HS-5 (cell line): ENCODE measurements around the gene ADORA1.
A peak's percentile ranks its signal among the peaks of the same experiment; 100 is the strongest.

Experiments used
- DNase-seq: peaks from one replicate; pipeline ENCODE4 v3.0.0-alpha.2; 2012; ENCODE audit warnings: low read depth

The ADORA1 gene

DNA sequence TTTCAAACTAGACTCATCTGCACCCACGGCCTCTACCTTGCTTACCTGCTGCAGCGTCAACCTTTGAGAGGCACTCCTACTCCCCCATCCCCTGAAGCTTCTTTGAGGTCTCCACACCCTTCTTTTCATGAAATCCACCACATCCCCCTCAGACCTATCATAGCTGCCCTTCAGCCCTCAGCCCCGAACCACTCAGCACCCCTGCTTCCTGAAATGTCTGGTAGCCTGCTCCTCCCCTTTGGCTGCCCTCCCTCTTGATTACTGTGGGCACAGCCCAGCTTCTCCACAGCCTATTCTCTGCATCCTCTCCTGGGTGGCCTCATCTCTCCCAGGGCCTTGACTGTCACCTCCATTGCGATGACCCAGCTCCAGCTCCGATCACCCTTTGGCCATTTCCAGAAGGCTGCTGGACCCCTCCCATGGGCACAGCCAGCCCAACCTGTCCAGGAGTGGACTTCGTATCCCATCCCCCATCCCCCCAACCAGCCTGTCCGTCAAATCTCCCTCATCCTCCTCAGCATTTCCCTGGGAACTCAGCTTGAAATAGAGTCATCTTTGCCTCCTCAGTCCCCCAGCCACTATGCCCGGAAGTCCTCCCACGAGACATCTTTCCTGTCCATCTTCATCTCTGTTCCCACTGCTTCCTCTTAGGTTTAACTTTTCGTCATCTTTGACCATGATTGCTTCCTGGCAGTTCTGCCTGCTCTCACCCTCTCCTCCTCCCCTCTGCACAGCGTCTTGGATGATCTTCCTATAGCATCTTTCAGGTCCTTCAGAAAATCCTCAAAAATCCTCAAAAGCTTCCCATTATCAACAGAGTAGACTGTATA is 6.1 kb upstream of the ADORA1 start:
- no peak for DNase-seq

DNA sequence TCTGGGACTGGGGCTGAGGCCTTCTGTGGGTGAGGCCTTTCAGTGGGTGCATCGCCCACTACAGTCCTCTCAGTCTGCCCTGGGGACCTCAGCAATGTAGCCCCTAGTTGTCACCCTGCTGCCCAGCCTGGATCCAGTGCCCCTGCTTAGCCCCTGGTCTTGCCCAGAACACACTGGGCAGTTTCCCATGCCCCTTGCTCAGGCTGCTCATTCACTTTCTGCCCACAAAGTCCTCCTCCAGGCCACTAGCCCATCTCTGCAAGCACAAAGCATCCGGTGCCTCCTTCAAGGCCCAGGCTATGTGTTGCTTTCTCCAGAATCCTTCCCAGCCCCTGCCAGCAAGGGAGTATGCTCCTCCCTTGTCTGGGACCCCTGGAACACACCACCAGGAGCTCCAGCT is 5.4 kb upstream of the ADORA1 start:
- no peak for DNase-seq

DNA sequence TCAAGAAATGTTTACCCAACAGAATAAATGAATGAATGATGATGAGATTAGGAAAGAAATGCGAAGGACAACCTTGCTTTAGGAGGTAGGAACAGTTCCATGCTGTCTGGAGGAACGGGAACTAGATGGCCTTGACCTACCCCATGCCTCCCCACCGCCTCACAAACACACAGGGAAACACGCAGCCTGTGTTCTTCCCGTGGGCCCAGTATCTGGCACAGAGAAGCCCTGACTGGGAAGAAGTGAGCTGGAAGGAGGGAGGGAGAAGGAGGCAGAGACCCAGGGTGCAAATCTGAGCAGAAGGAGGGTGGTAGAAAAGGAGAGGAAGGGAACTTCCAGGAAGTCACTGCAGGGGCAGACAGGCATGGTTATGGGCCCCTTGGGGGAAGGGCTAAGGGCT is 3.5 kb upstream of the ADORA1 start:
- DNase-seq, result no peak

DNA sequence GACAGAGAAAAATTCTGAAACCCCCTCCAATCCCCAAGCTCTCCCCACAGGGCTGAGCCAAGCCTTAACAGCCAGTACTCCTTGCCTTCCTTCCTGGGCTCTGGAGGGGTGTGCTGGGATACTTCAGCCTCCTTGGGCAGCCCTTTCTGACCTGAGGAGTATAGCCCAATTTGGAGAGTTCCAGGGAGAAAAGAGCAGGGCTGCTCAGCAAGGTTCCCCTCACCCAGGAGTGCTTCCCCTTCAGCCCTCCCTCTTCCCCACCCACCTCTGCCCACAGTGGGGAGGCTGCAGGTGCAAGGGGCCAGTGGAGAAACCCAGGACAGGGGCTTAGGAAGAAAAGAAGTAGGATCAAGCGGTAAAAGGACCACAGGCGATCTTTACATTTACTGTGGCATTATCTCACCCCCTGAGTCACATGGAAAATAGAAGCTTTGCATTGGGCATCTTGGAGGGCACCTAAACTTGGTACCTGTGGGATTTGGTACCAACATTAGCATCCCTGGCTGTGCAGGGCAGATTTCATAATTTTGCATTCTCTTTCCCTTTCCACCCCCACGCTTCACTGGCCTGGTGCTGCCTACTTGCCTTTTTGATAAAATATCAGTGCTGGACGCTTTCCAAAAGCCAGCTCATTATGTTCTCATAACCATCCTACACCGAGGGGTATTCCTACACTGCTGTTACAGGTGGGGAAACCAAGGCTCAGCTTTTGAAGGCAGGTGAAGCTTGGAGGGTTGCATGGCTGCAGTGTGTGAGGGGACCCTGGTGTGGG is 2.8 kb upstream of the ADORA1 start:
- peak; percentile 42 for DNase-seq

DNA sequence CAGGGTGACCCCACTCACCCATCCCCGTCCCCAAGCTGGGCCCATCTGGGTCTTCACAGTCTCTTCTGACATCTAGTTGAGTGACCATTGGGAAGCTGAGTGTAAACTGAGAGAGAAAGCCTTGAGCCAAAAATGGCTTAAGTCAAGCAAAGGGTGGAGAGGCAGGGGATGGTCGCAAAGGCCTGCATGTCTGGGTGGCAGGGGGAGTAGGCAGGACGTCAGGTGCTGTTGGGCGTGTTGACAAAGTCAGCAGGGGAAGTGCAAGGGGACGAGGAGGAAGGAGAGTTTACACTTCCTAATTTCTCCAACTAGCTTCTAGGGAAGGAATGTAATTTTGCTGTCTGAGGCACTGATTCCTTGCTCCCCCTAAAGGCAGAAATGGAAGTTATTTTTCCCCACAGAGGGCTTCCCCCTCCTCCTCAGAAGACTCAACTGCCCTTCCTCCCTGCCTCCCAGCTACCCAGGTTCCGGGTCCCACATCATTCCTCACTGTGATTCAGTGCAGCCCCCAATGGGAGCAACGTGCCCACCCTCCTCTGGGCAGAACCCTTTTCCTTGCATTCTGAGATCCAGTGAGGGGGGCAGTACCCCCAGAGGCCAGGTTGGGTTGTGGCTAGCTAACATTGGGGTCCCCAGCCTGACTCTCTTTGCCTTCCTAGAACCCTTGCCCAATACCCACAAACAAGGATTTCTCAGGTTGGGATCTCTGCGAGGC is 1.2 kb upstream of the ADORA1 start:
- no peak for DNase-seq

DNA sequence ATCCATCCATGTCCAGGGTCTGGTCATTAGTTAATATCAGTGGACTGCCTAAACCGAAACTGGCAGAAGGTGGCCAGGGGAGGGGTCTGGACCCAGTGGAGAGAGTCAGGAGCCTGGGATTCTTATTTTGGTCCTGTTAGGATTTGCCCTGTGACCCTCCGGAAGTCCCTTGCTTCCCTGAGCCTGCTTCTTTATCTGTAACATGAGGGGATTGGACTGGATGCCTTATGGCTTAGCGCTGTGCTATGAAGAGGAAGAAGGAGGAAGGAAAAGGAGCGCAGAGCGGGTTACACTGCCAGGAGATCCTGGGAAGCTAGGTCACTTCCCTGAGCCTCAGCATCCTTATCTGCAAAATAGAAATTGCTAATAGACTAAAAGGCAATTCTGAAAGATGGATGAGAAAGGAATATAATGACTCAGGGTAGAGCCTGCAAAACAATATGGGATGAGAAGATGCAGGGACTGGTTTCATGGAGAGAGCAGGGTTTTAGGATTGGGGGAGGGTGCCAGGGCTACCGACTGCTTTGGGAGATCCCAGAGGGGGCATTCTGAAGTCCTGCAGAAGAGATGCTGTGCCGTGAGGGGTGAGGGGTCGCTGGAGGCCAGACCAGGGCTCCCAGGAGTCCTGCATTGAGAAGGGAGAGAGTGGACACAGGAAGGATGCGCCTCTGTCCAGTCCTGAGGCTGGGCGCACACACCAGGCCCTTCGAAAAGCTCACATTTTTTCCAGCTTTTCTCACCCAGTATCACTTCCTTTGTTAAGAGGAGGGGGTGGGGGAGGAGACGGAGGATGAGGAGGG is 460 bp upstream of the ADORA1 start:
- no peak for DNase-seq

DNA sequence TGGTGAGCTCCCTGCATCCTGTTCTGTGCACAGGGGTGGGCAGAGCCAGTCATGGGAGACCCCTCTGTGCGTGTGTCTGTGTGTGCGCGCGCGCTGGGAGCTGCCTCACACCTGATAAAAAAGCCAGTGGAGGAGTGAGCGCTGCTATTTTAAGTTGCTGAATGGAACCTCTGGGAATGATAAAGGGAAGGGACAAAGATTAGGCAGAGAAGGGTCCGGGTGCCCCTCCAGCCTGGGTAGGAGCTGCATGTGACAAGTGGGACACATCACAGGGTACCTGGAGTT is 847 bp downstream of the ADORA1 start:
- DNase-seq, result no peak

DNA sequence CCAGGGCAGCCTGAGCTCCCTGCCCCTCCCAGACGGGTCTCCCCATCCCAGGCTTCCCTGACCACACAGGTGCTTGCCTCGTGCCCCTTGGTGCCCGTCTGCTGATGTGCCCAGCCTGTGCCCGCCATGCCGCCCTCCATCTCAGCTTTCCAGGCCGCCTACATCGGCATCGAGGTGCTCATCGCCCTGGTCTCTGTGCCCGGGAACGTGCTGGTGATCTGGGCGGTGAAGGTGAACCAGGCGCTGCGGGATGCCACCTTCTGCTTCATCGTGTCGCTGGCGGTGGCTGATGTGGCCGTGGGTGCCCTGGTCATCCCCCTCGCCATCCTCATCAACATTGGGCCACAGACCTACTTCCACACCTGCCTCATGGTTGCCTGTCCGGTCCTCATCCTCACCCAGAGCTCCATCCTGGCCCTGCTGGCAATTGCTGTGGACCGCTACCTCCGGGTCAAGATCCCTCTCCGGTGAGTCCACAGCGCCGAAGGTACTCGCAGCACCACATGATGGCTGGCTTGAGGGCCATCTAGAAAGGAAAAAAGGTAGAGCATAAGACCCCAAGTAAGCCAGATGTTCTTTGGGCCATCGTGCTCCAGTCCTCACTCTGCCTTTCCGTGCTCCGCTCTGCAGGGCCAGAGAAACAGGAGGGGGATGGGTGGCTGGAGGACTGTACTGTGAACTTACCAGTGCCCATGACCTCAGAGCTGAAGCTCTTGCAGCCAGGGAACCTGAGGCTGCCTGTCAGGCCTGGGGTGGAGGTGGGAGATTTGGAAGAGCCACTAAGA is 1.4 kb downstream of the ADORA1 start:
- no peak for DNase-seq

DNA sequence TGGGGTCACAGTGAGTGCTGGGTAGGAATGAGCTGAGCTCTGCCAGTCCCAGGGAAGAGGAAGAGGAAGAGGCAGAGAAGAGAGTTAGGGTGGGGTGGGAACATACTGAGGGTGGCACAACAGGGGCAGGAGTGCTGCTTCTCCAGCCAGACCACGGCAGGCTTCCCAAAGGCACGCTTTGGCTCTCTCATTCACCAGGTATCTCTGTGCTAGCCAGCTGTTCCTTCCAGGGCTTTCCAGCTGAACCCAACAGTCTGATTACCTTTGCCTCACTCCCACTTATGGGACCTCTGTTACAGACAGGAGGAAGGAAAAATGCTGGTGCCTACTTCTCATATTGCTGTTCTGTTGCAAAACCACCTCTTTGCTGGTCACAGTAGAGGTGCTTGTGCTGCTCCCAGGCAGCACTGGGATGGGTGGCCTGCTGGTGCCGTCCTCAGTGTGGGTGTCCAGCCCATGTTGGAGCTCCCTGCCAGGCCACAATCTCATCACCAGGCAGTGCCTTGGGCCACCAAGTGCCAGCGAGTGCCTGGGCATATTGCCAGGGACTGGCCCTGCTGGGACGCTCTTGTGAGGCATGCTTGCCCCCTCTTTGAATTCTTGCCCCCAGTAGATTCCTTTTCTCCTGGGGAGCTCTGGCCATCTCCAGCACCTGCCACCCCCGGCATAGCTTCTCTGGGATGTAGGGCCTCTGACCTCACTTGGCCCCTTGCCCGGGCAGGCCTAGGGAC is 2.1 kb downstream of the ADORA1 start:
- no peak for DNase-seq

DNA sequence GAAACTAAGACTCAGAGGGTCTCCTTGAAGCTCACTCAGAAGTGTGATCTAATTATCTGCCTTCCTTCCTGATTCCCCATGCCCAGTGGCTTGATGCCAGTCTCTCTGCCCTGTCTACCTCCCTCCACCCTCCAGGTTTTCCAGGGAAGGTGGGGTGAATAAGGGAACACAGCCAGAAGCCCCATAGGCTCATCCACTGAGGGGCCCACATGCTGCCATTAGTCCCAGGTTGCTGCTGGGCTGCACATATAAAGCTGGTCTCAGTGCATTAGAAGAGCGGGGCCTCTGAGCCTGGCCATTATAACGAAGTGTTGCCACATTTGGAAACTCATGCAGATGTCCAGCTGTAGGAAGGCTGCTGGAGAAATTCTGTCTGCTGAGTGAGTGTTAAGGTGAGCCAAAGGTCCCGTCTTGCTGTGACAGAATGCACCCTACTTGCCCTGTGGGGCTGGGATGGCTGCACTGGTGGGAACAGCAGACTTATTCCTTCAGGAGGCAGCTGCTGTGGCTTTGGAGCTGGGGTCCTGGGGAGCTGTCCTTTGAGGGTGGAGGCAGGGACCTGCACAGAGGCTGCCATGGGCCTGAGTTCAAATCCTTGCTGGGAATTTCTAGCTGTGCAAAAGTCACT is 2.9 kb downstream of the ADORA1 start:
- no peak for DNase-seq

DNA sequence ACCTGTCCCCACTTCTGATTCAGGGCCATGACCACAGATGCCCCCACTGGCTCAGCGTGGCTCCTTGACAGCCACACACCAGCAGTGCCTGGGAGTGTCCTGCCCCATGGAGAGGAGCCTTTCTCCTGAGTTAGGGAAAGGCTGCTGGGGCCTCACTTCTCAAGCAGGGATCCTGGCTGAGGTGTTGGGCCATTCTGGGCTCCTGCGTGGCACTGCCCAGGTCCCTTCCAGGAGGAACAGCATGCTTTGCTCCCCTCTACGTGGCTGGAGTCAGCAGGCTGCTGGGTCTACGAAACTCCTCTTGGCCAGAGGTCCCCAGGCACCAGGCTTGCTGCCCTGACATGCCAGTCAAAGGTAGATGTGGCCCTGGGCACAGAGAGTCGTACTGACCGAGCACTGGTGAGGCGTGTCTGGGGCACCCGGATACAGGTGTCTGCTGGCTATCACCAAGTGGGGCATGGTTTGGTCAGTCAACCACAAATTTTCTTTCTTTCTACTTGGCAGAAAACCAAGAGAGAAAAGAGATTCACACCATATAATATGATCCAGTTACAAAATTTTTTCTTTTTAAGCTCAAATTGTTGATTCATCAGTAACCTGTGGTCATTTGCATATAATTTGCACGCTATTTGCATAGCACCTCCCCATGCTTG is 4.1 kb downstream of the ADORA1 start:
- no peak for DNase-seq

DNA sequence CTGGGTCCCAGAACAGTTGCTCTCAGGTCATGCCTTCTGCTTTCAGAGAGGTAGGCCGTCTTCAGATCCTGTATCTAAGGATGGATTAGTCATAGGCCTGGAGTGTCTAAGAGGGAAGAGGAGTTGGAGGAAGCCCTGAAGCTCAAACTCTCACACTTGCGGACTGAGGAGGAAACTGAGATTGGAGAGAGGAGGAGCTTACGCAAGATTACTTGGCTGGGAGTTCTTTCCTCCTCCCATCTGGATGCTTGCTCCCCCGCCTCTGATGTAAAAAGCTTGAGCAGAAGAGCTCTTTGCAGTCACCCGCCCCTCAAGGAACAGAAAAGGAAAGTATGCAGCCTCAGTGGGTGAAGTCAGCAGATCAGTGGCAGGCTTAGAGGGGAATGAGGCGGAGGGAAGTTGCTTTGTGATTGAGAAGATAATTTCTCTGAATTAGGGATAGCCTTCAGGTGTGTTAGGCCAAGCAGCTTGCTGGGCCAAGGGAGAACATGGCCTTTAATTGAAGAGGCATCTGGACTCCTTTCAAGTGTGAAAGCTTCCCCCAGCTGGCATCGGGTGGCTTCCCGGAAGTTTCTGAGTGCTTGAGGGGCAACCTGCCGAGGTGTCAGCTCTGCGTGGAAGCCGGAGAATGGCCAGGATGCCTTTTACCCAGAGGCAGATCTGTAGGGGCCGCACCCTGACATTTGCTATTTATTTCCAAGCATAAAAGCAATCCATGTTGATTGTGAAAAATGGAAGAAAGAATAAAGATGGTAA is 6.6 kb downstream of the ADORA1 start:
- no peak for DNase-seq

DNA sequence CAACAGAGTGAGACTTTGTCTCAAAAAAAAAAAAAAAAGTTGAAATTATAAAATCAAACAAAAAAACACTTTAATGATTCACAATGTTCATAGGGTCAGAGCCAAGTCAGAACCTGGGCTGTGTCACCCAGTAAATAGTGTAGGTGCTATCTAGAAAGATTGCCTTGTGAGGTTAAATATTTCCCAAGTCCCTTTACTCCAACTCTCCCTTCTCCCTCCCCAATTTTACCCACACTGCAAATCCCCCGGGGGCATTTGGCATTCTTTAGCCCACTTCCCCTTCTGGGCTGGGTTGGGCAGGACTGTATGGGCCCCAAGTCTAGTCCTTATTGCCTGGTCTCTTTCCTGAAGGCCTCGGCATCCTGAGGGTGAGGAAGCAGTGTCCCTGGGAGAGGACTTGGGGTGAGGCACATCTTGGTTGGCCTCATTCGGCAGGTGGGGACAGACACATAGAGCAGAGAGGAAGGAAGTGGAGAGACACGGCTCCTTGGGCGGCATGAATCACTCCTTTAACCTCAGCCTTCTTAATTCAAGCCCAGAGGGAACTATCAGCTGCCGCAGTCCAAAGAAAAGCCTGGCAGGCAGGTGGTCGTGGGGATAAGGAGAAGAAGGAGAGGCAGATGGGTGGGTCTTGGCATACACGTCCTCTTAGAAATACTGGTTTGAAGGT is 8.2 kb downstream of the ADORA1 start:
- no peak for DNase-seq

DNA sequence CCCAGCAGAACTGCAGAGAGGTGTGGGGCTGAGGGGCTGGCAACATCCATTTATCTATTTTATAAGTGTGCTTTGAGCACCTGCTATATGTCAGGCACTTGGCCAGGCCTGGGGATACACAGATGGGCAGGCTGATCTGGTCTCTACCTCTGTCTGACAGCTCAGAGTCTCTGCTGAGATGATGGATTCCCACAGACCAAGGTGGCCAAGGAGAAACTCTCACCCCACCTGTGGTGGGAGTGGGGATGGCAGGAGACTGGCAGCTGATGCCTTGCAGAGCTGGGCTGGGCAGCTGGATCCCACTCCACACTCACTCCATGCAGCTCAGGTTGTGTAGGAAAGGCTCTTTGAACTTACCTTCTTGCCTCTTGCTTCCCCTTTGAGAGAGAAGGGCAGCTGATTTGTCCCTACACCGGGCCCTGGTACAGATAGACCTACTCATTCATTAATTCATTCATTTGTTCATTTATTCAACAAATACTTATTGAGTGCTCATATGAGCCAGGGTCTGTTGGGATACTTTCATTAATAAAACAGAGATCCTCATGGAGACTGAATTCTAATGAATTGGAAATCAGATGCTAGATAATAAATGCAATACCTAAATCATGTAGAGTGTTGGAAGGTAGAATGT is 9.0 kb downstream of the ADORA1 start:
- no peak for DNase-seq

DNA sequence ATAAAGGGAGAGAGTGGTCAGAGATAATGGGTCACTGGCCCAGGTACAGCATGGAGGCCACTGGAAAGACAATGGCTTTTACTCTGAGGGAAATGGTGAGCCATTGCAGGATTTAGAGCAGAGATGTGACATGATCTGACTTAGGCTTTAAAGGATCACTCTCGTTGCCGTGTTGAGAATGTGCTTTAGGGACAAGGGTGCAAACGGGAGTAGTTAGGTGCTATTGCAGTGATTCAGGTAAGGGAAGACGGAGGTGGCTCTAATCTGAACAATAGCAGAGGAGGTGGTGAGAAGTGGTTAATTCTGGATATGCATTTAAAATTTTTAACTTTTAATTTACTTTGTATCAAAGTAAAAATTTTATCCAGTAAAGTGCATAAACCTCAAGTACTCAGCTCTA is 9.8 kb downstream of the ADORA1 start:
- no peak for DNase-seq

DNA sequence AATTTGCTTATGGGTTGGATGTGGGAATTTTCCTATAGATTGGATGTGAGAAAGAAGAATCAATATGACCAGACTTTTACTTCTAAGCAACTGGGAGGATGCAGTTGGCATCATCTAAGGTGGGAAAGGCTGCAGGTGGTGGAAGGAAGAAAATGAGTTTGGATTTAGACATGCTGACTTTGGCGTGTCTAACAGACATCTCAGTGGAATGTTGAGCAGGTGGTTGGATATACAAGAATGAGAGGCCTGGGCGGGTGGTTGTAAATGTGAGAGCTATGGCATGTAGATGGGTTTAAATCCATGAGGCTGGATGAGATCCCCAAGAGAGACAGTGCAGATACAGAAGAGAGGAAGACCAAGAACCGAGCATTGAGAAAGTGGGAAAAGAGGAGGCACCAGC is 10.5 kb downstream of the ADORA1 start:
- no peak for DNase-seq

DNA sequence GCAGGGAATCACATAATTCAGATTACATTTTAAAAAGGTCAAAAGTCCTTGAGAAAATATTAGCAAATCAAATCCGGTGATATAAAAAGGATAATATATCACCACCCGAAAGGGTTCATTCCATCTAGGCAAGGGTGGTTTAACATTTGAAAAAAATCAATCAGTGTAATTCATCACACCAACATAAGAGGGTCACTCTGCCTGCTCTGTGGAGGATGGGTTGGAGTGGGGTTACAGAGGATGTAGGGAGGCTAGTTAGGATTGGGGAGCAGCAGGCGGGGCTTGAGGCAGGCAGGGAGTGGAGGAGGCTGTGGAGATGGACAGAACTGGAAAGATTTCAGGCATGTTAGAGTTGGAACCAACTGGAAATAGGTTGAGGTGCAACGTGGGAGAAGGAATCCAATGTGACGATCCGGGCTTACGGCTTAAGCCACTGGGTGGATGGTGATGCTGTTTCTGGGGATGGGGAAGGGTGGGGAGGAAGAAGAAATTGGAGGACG is 12.5 kb downstream of the ADORA1 start:
- DNase-seq, result no peak
